Activated CD4-positive, alpha-beta T cell treated with anti-CD3 and anti-CD28 coated beads, Interleukin-10, Interleukin-2, amounts not matched to agents 100 ng/mL and 50 ng/mL, durations not matched to agents 16 hours and 8 hours (primary cell): ENCODE measurements around the gene TMPRSS4.

Source experiments
- DNase-seq: peaks from one replicate; pipeline ENCODE4 v3.0.0-alpha.2; 2020

The TMPRSS4 gene

DNA sequence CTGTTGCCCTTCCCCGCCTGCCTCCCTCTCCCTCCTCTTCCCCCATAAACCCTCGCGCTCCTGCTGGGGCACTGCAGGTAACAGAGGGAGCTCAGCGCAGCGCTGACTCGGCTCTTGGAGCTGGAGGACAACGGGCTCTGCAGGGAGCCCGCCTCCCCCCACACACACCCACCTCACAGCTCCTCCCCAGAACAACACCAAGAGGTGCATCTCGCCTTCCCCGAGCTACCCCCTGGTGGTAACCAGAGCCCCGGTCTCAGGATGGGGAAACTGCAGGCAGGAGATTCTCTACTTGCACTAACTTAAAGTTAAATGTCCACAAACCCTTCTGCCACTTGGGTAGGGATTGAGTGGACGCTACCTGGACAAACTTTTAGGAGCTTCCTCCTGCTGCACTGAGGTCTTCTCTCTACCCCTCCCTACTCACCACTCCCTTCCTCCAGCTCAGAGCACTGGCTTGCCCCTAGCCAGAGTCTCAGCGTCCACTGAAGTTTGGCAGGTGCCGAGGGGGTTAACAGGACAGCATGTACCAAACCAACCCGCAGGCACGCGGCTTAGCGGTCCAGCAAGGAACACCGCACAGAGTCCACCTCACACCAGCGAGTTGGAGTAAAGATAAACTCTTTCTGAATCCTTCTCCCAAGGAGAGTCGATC lies 79.8 kb downstream of the TMPRSS4 start:
- no peak for DNase-seq

DNA sequence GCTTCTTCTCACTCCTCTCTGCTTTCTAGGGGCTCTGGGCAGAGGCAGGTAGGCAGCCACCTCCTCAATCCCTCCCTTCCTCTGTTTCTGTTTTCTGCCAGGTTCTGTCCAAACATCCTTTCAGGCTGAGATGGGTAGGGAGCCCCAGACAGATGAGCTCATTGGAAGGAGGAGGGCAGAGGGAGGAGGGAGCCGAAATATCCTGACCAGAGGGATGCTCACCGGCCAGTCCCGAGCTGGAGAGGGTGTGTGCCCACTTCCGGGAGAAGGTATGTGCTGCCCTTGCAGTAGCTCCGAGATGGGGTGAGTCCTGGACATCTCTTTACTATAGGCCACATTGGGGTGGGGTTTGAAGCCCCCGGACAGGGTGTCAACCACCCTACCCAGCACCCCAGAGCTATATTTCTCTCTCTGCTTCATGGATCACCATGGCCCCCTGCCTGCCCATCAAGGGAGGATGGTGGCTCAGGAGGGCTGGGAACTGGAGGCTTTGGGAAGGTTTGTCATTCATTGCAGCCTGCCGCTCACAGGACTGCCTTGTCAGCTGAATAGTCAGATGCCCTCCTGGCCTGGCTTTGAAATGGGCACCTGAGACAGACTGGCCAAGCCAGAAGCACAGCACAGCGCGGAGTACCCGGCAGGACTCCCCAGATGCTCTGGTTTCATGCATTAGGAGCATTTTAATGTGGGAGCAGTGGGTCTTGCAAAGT lies 80.5 kb downstream of the TMPRSS4 start:
- DNase-seq: no peak

DNA sequence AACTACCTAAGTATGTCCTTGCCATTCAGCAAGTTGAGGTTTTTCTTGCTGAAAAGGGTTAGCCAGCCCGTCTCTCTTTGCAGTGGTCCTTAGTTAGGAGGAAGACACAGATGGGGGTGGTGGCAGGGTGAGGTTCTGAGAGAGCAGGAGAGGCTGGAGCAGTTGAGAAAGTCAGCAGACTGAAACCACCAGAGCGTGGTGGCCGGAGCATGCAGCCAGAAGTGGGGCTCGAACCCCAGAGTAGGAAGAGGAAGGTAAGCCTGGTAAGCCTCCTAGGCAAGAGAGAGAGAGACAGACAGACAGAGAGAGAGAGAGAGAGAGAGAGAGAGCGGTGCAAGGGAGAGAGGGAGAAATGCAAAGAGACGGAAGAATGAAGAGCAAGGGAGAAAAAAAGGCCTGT lies 84.9 kb downstream of the TMPRSS4 start:
- no peak for DNase-seq

DNA sequence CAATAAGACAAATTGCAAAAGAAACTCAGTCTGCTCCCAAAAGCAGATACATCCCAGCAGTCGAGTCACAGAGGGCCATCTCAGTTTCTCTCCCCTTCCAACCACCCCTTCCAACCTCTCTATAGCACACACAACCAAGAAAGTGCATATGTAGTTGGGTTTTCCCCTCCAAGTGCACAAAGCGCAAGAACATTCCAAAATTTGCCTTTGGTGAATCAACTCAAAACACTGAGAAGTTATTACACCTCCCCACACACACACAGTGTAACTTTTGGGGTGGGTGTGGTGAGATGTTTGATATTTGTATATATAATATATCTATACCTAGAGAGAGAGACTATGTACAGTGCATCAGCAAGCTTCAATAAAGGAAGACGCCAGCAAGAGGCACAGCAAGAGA lies 86.0 kb downstream of the TMPRSS4 start:
- DNase-seq: no peak

DNA sequence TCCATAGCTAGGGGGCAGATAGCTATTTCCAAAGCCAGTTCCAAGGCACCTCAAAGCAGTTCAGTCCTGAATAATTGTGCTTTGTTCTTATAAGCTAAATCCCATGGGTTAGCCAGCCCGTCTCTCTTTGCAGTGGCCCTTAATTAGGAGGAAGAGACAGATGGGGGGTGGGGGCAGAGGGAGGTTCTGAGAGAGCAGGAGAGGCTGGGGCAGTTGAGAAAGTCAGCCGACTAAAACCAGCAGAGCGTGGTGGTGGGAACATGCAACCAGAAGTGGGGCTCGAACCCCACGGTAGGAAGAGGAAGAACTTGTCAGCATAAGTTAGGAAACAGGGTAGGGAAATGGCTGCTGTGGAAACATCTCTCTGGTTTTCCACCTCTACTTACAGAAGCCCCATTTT lies 86.6 kb downstream of the TMPRSS4 start:
- no peak for DNase-seq

DNA sequence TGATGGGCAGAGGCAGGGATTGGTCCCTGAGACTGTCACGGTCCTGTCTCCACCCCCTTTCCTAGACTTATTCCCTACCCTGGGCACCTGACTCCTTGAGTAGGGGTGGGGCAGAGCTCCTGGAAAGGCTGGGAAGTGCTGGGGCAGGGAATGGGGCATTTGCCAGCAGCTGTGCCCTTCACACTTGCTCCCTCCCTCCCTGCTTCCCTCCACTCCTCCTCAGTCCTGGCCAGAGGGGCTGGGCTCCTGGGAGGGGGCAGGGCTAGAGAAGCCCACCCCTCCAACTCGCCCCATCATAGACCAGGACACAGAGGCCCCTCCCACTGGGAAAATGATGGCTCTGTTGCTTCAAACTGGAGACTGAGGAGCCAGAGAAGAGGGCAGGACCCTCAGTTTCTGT lies 88.0 kb downstream of the TMPRSS4 start:
- no peak for DNase-seq

DNA sequence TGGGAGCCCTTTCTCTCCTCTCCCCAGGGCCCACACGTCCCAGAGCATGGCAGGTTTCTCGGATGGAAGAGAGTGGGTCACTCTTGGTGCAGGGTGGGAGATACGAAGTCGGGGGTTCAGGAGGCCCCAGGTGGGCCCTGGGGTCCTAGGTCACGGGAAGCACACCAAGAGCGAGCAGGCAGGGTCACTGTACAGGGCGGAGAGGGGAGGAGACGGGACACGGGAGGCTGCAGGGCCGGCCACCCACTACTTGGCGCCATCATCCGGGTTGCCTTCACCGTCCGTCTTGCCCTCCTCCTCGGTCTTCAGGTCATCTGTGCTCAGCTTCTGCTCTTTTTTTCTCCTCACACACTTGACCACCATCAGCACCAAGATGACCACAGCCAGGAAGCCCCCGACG lies 89.8 kb downstream of the TMPRSS4 start:
- DNase-seq: no peak

DNA sequence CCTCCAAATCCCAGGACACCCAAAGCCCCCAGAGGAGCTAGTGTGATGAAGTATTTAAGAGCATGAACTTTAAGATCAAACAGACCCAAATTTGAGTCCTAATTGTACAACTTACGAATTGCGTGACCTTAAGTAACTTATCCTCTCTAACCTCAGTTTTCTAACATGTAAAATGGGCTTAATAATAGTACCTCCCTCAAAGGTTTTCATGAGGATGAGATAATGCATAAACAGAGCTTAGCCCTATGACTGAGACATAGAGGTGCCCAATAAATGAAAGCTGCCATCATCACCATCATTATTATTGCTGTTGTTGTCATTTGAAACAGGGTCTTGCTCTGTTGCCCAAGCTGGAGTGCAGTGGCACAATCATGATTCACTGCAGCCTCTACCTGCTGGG lies 90.4 kb downstream of the TMPRSS4 start:
- no peak for DNase-seq

DNA sequence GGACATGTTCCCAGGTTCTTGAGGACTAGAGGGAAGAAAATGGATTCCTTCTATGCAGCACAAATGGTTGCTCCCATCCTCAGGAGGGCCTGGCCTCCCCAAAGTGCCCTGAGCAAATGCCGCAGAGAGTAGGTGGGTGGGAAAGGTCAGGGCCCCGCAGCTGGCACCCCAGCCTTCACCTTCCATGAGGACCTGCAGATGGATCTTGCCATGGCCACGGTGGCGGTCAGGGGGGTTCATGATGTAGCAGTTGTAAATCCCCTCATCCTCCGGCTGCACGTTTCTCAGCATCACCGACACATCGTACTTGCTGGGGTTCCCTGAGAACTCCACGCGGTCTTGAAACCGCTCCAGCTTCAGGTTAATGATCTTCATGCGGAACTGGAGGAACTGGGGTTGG lies 91.0 kb downstream of the TMPRSS4 start:
- DNase-seq: no peak

DNA sequence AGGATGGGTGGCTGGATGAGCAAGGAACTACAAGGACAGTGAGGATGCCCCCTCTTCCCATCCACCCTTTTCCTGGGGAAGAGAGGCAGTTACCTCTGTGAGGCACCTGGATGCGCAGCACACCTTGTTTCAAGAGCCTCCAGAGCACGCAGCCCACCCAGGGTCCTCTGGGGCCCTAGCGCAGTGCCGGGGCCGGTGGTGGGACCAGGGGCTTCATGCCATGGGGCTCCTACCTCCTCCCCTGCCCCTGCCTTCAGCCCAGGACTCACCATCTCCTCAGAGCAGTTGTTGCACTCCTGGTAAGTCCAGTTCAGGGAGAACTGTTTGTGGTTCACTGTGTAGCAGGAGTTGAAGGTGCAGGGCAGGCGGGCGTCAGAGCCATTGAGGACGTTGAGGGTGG lies 91.4 kb downstream of the TMPRSS4 start:
- no peak for DNase-seq

DNA sequence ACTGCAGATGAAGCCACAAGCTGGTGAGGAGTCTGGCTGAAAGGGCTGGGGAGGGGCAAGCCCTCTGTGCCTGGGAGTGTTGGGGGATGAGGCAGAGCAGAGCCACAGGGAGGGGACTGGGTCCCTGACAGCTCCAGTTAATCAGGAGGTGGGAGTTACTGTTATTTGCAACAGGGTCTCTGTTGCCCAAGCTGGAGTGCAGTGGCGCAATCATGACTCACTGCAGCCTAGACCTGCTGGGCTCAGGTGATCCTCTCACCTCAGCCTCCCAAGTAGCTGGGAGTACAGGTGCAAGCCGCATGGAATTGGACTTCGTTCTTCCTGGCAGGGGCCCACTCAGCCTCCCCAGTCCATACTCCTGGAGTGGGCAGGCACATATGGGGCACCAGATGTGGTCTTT lies 91.9 kb downstream of the TMPRSS4 start:
- DNase-seq: no peak

DNA sequence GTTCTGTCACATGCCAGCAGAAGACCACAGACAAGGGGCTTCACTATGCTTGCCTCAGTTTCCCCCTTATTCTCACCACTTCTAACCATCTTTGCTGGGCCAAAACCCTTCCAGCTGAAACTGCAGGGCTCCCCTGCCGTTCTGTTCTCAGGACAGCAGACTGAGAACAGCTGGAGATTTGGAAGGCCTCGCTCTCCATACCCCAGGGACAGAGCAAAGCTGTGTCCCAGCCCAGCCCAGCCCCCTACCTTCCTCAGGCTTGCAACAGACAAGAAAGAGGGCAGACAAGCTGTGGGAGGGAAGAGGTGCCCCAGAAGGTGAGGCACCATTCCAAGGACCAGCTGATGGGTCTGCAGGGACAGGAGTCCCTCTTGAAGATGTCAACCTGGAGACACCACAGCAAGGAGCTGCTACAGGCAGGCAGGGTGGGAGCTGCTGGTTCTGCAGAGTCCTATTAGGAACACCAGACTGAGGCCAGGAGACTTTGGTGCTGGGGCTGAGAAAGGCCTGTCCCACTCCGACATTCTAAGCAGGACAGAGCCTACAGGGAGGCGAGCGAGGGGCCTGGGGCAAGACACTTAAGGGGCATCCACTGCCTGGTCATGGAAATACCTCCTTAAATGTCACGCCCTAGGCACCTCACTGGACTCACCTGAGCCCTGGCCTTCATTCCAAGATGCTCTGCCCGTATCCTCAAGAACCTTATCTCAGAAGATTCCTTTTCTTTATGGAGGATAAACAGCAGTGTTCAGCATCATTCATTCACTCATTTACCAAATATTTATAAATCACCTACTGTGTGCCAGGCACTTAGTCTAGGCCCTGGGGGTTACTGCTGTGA lies 92.6 kb downstream of the TMPRSS4 start:
- DNase-seq: no peak

DNA sequence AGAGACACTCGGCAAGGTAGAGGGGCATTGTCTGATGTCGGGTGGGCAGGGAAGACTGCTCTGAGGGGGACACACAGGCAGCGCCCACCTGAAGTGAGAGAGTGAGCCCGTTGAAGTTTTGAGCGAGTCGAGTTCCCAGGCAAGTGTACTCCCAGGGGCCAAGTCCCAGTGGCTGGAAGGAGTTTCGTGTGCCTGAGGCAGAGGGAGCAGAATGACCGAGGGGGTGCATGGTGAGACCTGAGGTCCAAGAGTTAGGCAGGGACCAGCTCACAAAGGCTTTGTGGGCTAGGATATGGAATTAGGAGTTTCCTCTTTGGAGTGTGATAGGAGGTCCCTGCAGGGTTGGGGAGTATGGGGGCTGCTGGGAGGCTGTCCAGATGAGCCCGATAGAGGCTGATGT lies 93.4 kb downstream of the TMPRSS4 start:
- DNase-seq: no peak

DNA sequence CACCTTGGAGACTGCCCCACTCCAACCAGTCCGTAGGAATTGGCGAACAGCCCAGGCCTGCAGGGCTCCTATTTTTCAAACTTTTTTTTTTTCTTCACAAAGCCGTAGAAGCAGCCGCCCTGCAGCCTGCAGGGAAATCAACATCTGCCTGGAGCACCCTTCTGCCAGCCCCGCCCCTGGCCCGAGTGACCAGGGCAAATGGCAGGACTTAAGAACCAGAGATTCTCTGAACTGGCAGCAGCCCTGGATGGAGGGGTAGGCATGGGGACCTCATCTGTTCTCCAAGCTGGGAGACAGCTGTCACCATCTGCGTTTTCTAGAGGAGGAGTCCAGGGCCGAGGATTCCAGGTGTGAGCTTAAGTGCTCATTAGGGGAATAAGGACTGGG lies 94.0 kb downstream of the TMPRSS4 start:
- no peak for DNase-seq
